H9 (cell line): Measurements from ENCODE around the gene SFXN5. TPM values are rescaled to one million over a fixed set of nuclear protein-coding genes. Genes with fewer than 3 reads are reported as not detected.

Source experiments
- DNase-seq: peaks from one replicate; pipeline ENCODE4 v3.0.0-alpha.2; 2017
- H2AFZ ChIP-seq: one replicate; pipeline ENCODE4 v1.6.1; 2013; ENCODE audit warnings: mild to moderate bottlenecking, low read length, control low read depth, moderate library complexity
- H2AK5ac ChIP-seq: 2 replicates; pipeline ENCODE4 v1.6.1; 2013; ENCODE audit warnings: low read length, control low read depth, mixed read lengths; ENCODE audit not compliant: insufficient read length
- H2BK120ac ChIP-seq: one replicate; pipeline ENCODE4 v1.6.1; 2013; ENCODE audit warnings: low read depth, mild to moderate bottlenecking, low read length, control low read depth, inconsistent platforms; ENCODE audit not compliant: poor library complexity, severe bottlenecking
- H2BK12ac ChIP-seq: 2 replicates; pipeline ENCODE4 v1.6.1; 2013; ENCODE audit warnings: low read length, control low read depth, mixed read lengths, low read depth; ENCODE audit not compliant: insufficient read length
- H2BK15ac ChIP-seq: 2 replicates; pipeline ENCODE4 v1.6.1; 2013; ENCODE audit warnings: low read depth, low read length, control low read depth
- H2BK20ac ChIP-seq: one replicate; pipeline ENCODE4 v1.6.1; 2013; ENCODE audit warnings: low read depth, mild to moderate bottlenecking, low read length, control low read depth, inconsistent platforms; ENCODE audit not compliant: poor library complexity, severe bottlenecking
- H2BK5ac ChIP-seq: 2 replicates; pipeline ENCODE4 v1.6.1; 2013; ENCODE audit warnings: low read length, control low read depth, mixed read lengths; ENCODE audit not compliant: insufficient read length
- H3K14ac ChIP-seq: 2 replicates; pipeline ENCODE4 v1.6.1; 2013; ENCODE audit warnings: low read length, control low read depth; ENCODE audit not compliant: insufficient read depth
- H3K18ac ChIP-seq: 2 replicates; pipeline ENCODE4 v1.6.1; 2013; ENCODE audit warnings: low read depth, mild to moderate bottlenecking, mixed read lengths, low read length, control low read depth; ENCODE audit not compliant: insufficient read length
- H3K23ac ChIP-seq: 2 replicates; pipeline ENCODE4 v1.6.1; 2013; ENCODE audit warnings: low read length, control low read depth, mixed read lengths, low read depth; ENCODE audit not compliant: insufficient read length
- H3K23me2 ChIP-seq: 2 replicates; pipeline ENCODE4 v1.6.1; 2013; ENCODE audit warnings: low read depth, mild to moderate bottlenecking, mixed read lengths, low read length, control low read depth; ENCODE audit not compliant: insufficient read length, poor library complexity, severe bottlenecking
- H3K27ac ChIP-seq: 2 replicates; pipeline ENCODE4 v1.5.1; 2013; ENCODE audit warnings: low read length, control low read depth, mixed read lengths, low read depth; ENCODE audit not compliant: insufficient read length
- H3K27me3 ChIP-seq: 2 replicates; pipeline ENCODE4 v1.6.1; 2013; ENCODE audit warnings: low read length, control low read depth, inconsistent platforms; ENCODE audit not compliant: insufficient read depth
- H3K4ac ChIP-seq: 2 replicates; pipeline ENCODE4 v1.6.1; 2013; ENCODE audit warnings: low read depth, mild to moderate bottlenecking, control low read depth, inconsistent platforms, low read length, moderate library complexity
- H3K4me1 ChIP-seq: 2 replicates; pipeline ENCODE4 v1.6.1; 2013; ENCODE audit warnings: low read length, control low read depth, inconsistent platforms; ENCODE audit not compliant: insufficient read depth
- H3K4me2 ChIP-seq: 2 replicates; pipeline ENCODE4 v1.6.1; 2013; ENCODE audit warnings: low read length, control low read depth, mixed read lengths; ENCODE audit not compliant: insufficient read length, insufficient read depth
- H3K56ac ChIP-seq: 2 replicates; pipeline ENCODE4 v1.6.1; 2013; ENCODE audit warnings: low read depth, mild to moderate bottlenecking, mixed read lengths, low read length, control low read depth; ENCODE audit not compliant: insufficient read length
- H3K79me1 ChIP-seq: 2 replicates; pipeline ENCODE4 v1.6.1; 2013; ENCODE audit warnings: low read depth, mild to moderate bottlenecking, moderate library complexity, low read length, control low read depth, inconsistent platforms; ENCODE audit not compliant: insufficient read depth, poor library complexity, severe bottlenecking
- H3K79me2 ChIP-seq: 2 replicates; pipeline ENCODE4 v1.6.1; 2013; ENCODE audit warnings: low read length, control low read depth, inconsistent platforms; ENCODE audit not compliant: insufficient read depth
- H3K9ac ChIP-seq: 2 replicates; pipeline ENCODE4 v1.6.1; 2013; ENCODE audit warnings: low read length, control low read depth, mixed read lengths; ENCODE audit not compliant: insufficient read length; ENCODE audit errors: extremely low read depth
- H3K9me3 ChIP-seq: one replicate; pipeline ENCODE4 v1.6.1; 2013; ENCODE audit warnings: low read depth, low read length, inconsistent platforms; ENCODE audit not compliant: control insufficient read depth
- H3T11ph ChIP-seq: one replicate; pipeline ENCODE4 v1.6.1; 2013; ENCODE audit warnings: mild to moderate bottlenecking, low read length, control low read depth, inconsistent platforms
- H4K20me1 ChIP-seq: one replicate; pipeline ENCODE4 v1.6.1; 2013; ENCODE audit not compliant: control insufficient read depth, insufficient read length, insufficient read depth
- H4K5ac ChIP-seq: 2 replicates; pipeline ENCODE4 v1.6.1; 2013; ENCODE audit warnings: low read depth, mild to moderate bottlenecking, mixed read lengths, low read length, control low read depth; ENCODE audit not compliant: insufficient read length
- H4K8ac ChIP-seq: replicated peaks from 2 replicates; pipeline ENCODE4 v1.6.1; 2013; ENCODE audit warnings: low read length, control low read depth, mixed read lengths, low read depth; ENCODE audit not compliant: insufficient read length
- H4K91ac ChIP-seq: 2 replicates; pipeline ENCODE4 v1.6.1; 2013; ENCODE audit warnings: low read depth, mild to moderate bottlenecking, moderate library complexity, mixed read lengths, low read length, control low read depth; ENCODE audit not compliant: insufficient read length
- H3K27ac Mint-ChIP-seq, 3 experiments: 2 replicates in 2 of 3; 3 replicates in 1 of 3; pipeline ENCODE4 v1.8.0; 2020 to 2021; ENCODE audit warnings: mixed read lengths in 3 of 3, mild to moderate bottlenecking in 1 of 3, moderate library complexity in 1 of 3
- H3K27me3 Mint-ChIP-seq: 2 replicates; pipeline ENCODE4 v1.8.0; 2021; ENCODE audit warnings: low read depth, mild to moderate bottlenecking, moderate library complexity, mixed read lengths
- H3K36me3 Mint-ChIP-seq, 3 experiments: 2 replicates in 2 of 3; 3 replicates in 1 of 3; pipeline ENCODE4 v1.8.0; 2020 to 2021; ENCODE audit warnings: low read depth in 3 of 3, mixed read lengths in 3 of 3; ENCODE audit not compliant: insufficient read depth in 1 of 3
- H3K4me1 Mint-ChIP-seq, 2 experiments: 2 replicates each; pipeline ENCODE4 v1.8.0; 2020; ENCODE audit warnings: mixed read lengths in 2 of 2
- H3K4me3 Mint-ChIP-seq, 2 experiments: 2 replicates in 1 of 2; 3 replicates in 1 of 2; pipeline ENCODE4 v1.8.0; 2020 to 2021; ENCODE audit warnings: mild to moderate bottlenecking in 2 of 2, mixed read lengths in 2 of 2, moderate library complexity in 1 of 2
- H3K9me3 Mint-ChIP-seq, 2 experiments: 2 replicates in 1 of 2; 3 replicates in 1 of 2; pipeline ENCODE4 v1.8.0; 2020; ENCODE audit warnings: mild to moderate bottlenecking in 2 of 2, mixed read lengths in 2 of 2, moderate library complexity in 1 of 2
- CTCF ChIP-seq: fragments of 200-600 bp; sonication (generic); conservative IDR thresholded peaks from 3 replicates; pipeline ENCODE4 v1.8.0; 2021; ENCODE audit warnings: antibody characterized with exemption, mild to moderate bottlenecking
- WGBS: extraction: QIAGEN DNeasy Blood & Tissue Kit; methylation state at CpG from one replicate; pipeline ENCODE4 v1.1.7; 2013; ENCODE audit warnings: missing lambda C conversion rate, low lambda C conversion rate, mixed read lengths; ENCODE audit not compliant: insufficient read length; ENCODE audit errors: extremely low coverage; 5-methylcytosine and 5-hydroxymethylcytosine counted together
- total RNA-seq: library from RNA; stranded (reverse); gene quantifications from 2 replicates; pipeline ENCODE4 v1.2.1, GENCODE V29; 2021

Gene SFXN5
- total RNA-seq, 1 experiment from 2014 or later, result 30.9 TPM

DNA sequence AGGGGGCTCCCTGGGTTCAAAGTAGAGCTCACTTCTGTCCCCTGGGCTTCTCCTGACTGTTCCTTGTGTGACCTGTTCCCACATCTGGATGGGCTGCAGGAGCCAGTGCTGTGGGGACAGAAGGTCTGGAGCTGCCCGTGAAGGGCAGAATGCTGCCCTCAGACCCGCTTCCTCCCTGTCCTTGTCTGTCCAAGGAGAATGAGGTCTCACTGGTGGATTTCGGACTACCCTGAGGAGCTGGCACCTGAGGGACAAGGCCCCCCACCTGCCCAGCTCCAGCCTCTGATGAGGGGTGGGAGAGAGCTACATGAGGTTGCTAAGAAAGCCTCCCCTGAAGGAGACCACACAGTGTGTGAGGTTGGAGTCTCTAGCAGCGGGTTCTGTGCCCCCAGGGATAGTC is 138.7 kb downstream of the SFXN5 start:
- Mint-ChIP-seq H3K4me1 (peaks cover 19 to 26% of the 10 kb centered on the region in 2 experiments), H3K36me3 (peaks cover 0 to 2% (median 0%) of the 10 kb centered on the region in 3 experiments; a peak in 2 of 7 replicates)
- no peak overlapping the region for H3K4ac ChIP-seq

More for the DNA sequence above, 138.7 kb downstream of the SFXN5 start:
- Histone ChIP-seq H4K8ac (no peak overlapping the region), H3K79me2 (no peaks in the 10 kb centered on the region), H3K14ac (no peak overlapping the region; the same call in 1 of the 2 replicates), H3K56ac (no peak overlapping the region), H3K27me3 (peaks cover 15% of the 10 kb centered on the region), H3K4me2 (no peak overlapping the region), H4K5ac (no peak overlapping the region), H4K20me1 (no peaks in the 10 kb centered on the region), H3K18ac (no peak overlapping the region), H3K23ac (no peak overlapping the region), H2AFZ (no peak overlapping the region), H3K9me3 (no peaks in the 10 kb centered on the region), H3K23me2 (no peaks in the 10 kb centered on the region), H2BK5ac (no peak overlapping the region), H3K4me1 (no peaks in the 10 kb centered on the region; the same call in 1 of the 2 replicates), H3K79me1 (no peaks in the 10 kb centered on the region), H4K91ac (no peak overlapping the region), H3K9ac (no peak overlapping the region), H2BK15ac (no peak overlapping the region), H2BK120ac (no peak overlapping the region), H2AK5ac (no peak overlapping the region), H2BK20ac (no peak overlapping the region), H2BK12ac (no peak overlapping the region), H3K27ac (no peak overlapping the region), H3T11ph (no peak overlapping the region)
- H3K27ac Mint-ChIP-seq, result no peak overlapping the region
- no peak for DNase-seq
- no peak for TF ChIP-seq CTCF
- no peaks in the 10 kb centered on the region for H3K9me3 Mint-ChIP-seq
- H3K27me3 Mint-ChIP-seq, result peaks cover 24% of the 10 kb centered on the region
- no peak overlapping the region for H3K4me3 Mint-ChIP-seq
- WGBS, result no CpG with 5 or more reads among the region's 4 CpGs
